T-helper 2 cell (primary cell): Measurements from ENCODE around the gene TP53BP2.
"Not testable (repeated sequence)": the region's sequence is repeated elsewhere in the genome, so short reads cannot be mapped to it uniquely, and the experiment has no call there.

Experiments
- DNase-seq, 5 experiments: peaks; one replicate each; pipeline versions ENCODE4 v3.0.0 to v3.0.0-alpha.2; 2012 to 2022

Gene TP53BP2

GRCh38 chr1:223828162-223828848 lies 17.4 kb downstream of the TP53BP2 start:
- no peak for DNase-seq

GRCh38 chr1:223827193-223827663 lies 18.5 kb downstream of the TP53BP2 start:
- DNase-seq = no peak

- peak in 1 of 5 experiments; percentile 23 for DNase-seq
These were observed 19.7 kb downstream of the TP53BP2 start for GRCh38 chr1:223825767-223826748.

GRCh38 chr1:223824712-223825111 lies 21.0 kb downstream of the TP53BP2 start:
- no peak for DNase-seq

- DNase-seq = no peak
These were observed 21.5 kb downstream of the TP53BP2 start for GRCh38 chr1:223824287-223824686.

GRCh38 chr1:223820971-223821370 lies 24.8 kb downstream of the TP53BP2 start:
- DNase-seq = no peak

- DNase-seq = no peak
These were observed 25.3 kb downstream of the TP53BP2 start for GRCh38 chr1:223820515-223820858.

- DNase-seq = no peak
These were observed 25.8 kb downstream of the TP53BP2 start for GRCh38 chr1:223819730-223820514.

GRCh38 chr1:223817265-223817664 lies 28.5 kb downstream of the TP53BP2 start:
- DNase-seq = not testable (repeated sequence)

GRCh38 chr1:223815865-223816264 lies 29.9 kb downstream of the TP53BP2 start:
- DNase-seq = no peak

GRCh38 chr1:223815020-223815853 lies 30.5 kb downstream of the TP53BP2 start:
- DNase-seq = no peak

- DNase-seq = no peak
These were observed 32.1 kb downstream of the TP53BP2 start for GRCh38 chr1:223813645-223814044.

GRCh38 chr1:223811634-223812101 lies 34.1 kb downstream of the TP53BP2 start:
- peak in 2 of 5 experiments; percentile 5 to 56 for DNase-seq

- no peak for DNase-seq
These were observed 35.2 kb downstream of the TP53BP2 start for GRCh38 chr1:223810586-223810985.

- DNase-seq = not testable (repeated sequence)
These were observed 35.8 kb downstream of the TP53BP2 start for GRCh38 chr1:223809905-223810304.

GRCh38 chr1:223803211-223803610 lies 42.5 kb downstream of the TP53BP2 start:
- DNase-seq = no peak

GRCh38 chr1:223802602-223803001 lies 43.1 kb downstream of the TP53BP2 start:
- DNase-seq = no peak

- DNase-seq = no peak
These were observed 43.7 kb downstream of the TP53BP2 start for GRCh38 chr1:223802032-223802431.

- DNase-seq = no peak
These were observed 49.5 kb downstream of the TP53BP2 start for GRCh38 chr1:223796210-223796609.

GRCh38 chr1:223794136-223794880 lies 51.4 kb downstream of the TP53BP2 start:
- no peak for DNase-seq

GRCh38 chr1:223793716-223794115 lies 52.0 kb downstream of the TP53BP2 start:
- no peak for DNase-seq
